NCI-H526 treated with DMSO at 0.1 percent for 48 hours (cell line): Measurements from ENCODE around the gene RSAD2.
"Not testable (repeated sequence)": the region's sequence is repeated elsewhere in the genome, so short reads cannot be mapped to it uniquely, and the experiment has no call there.

ENCODE experiments used
- DNase-seq: peaks from one replicate; lab custom pipeline; 2025; lab: John Stamatoyannopoulos, UW

The RSAD2 gene

GRCh38 chr2:6864923-6865345 lies 12.6 kb upstream of the RSAD2 start:
- no peak for DNase-seq

GRCh38 chr2:6865346-6866274 lies 12.0 kb upstream of the RSAD2 start, which contains the start of gene CMPK2:
CMPK2 (minus strand) TSS chr2:6865907; CDS start chr2:6865696, 211 bp downstream.
- DNase-seq = no peak

- DNase-seq = peak; percentile 24
Observed at GRCh38 chr2:6866275-6866671, 11.3 kb upstream of the RSAD2 start.

GRCh38 chr2:6866982-6867381 lies 10.6 kb upstream of the RSAD2 start:
- no peak for DNase-seq

GRCh38 chr2:6872394-6872793 lies 5.2 kb upstream of the RSAD2 start:
- no peak for DNase-seq

- no peak for DNase-seq
Observed at GRCh38 chr2:6874032-6874431, 3.5 kb upstream of the RSAD2 start.

GRCh38 chr2:6876309-6876708 lies 1.3 kb upstream of the RSAD2 start:
- DNase-seq = no peak

DNA sequence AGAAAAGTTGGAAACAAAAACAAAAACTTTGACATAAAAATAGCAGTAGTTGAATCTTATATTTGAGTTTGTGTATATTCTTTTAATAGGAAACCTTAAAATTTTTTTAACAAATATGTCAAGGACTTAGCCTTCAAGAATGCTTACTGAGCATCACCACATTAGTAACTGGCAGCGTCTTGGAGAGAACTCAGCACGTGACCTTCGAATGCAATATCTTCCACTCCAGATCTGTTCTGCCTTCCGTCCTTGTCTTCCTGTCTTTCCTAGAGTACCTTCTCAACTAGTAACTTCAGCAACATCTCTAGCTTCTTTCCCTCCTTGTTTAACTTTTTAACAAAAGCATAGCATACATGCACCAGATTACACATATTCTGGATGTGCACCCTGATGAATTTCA lies 972 bp downstream of the RSAD2 start:
- DNase-seq = no peak

DNA sequence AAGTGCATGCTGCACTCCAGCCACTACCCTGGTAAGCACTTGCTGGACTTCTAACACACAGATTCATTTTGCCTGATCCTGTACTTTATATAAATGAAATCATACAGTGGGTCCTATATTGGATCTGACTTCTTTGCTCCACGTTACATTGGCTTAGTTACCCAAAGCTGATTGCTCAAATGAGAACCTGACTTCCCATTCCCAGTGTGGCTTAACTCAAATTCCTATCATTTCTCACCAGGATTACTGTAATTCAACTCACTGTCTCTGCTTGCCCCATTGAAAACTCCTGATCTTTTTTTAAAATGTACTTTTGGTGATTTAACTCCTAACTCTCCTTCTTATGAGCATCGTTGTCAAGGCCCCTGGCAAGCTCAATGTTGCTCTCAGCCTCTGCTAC lies 1.4 kb downstream of the RSAD2 start:
- DNase-seq = no peak

GRCh38 chr2:6880200-6880733 lies 2.7 kb downstream of the RSAD2 start:
- no peak for DNase-seq

- DNase-seq = no peak
Observed at GRCh38 chr2:6881046-6881445, 3.5 kb downstream of the RSAD2 start.

DNA sequence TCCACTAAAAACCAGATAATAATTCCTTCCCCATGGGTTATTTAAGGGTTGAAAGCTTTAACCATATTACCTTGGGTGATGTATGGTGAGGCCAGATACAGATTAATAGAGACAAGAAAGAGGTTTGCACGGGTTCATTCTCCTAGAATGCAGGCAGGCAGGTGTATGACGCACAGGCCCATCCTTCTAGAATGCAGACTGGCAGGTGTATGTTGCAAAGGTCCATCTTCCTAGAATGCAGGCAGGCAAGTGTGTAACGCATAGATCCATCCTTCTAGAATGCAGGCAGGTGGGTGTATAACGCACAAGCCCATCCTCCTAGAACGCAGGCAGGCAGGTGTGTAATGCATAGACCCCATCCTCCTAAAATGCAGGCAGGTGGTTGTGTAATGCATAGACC lies 3.9 kb downstream of the RSAD2 start:
- DNase-seq = no peak

DNA sequence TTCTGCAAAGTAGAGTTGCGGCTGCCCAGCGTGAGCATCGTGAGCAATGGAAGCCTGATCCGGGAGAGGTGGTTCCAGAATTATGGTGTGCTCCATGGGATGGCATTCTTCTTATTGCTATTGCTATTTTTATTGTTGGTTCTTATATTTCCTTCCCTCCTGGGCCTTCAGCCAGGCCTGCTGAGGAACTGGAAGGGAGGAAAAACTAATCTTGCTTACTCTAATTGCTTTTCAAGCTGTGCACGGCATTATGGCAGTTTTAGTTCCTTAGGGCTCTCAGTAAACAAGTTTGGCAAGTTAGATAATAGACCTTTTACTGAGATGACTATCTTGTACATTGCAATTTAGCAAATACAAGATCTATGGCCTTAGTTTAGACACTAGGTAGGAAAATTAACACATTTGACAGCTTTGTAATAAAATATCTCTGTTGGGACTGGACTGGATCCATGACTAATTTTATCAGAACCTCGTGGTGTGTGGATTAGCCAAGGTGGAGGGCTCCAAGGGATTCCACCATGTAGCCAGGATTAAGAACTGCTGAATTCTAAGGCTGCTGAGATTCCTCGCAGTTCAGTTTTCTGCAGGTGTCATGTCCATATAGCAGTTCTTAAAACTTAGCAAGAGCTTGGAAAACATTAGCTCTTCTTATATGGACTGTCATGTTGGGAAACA lies 6.0 kb downstream of the RSAD2 start:
- no peak for DNase-seq

- DNase-seq = no peak
Observed at GRCh38 chr2:6885551-6885950, 8.0 kb downstream of the RSAD2 start.

GRCh38 chr2:6885968-6886367 lies 8.4 kb downstream of the RSAD2 start:
- no peak for DNase-seq

GRCh38 chr2:6887751-6888192 lies 10.2 kb downstream of the RSAD2 start:
- no peak for DNase-seq

DNA sequence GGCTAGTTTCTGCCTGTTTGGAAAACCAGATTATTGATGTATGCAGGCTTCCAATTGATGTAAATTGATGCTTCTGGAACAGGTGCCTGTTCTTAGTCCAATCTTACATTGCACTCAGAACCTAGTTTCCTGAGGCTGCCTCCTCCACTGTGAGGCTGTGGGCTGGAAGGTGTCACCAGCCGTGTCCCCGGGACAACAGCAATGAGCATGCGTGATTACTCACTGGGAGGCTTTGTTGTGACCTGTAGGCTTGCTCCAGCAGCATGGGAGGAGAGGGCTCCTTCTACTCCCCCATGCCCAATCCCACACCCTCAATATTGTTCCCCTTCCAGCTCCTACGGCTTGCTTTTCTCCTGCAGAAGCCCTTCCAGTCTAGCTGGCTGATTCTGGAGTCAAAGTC lies 11.1 kb downstream of the RSAD2 start:
- no peak for DNase-seq

- no peak for DNase-seq
Observed at GRCh38 chr2:6893876-6894482, 16.4 kb downstream of the RSAD2 start.

DNA sequence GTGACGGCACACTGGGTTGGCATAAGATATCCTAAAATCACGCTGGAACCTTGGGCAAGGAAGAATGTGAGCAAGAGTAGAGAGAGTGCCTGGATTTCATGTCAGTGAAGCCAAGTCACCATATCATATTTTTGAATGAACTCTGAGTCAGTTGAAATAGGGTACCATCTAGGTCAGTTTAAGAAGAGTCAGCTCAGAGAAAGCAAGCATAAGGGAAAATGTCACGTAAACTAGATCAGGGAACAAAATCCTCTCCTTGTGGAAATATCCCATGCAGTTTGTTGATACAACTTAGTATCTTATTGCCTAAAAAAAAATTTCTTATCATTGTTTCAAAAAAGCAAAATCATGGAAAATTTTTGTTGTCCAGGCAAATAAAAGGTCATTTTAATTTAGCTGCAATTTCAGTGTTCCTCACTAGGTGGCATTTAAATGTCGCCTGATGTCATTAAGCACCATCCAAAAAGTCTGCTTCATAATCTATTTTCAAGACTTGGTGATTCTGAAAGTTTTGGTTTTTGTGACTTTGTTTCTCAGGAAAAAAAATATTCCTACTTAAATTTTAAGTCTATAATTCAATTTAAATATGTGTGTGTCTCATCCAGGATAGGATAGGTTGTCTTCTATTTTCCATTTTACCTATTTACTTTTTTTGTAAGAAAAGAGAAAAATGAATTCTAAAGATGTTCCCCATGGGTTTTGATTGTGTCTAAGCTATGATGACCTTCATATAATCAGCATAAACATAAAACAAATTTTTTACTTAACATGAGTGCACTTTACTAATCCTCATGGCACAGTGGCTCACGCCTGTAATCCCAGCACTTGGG lies 19.6 kb downstream of the RSAD2 start:
- no peak for DNase-seq

DNA sequence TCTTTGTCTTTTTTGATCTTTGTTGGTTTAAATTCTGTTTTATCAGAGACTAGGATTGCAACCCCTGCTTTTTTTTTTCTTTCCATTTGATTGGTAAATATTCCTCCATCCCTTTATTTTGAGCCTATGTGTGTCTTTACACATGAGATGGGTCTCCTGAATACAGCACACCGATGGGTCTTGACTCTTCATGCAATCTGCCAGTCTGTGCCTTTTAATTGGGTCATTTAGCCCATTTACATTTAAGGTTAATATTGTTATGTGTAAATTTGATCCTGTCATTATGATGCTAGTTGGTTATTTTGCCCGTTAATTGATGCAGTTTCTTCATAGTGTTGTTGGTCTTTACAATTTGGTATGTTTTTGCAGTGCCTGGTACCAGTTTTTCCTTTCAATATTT lies 25.0 kb downstream of the RSAD2 start:
- not testable (repeated sequence) for DNase-seq

DNA sequence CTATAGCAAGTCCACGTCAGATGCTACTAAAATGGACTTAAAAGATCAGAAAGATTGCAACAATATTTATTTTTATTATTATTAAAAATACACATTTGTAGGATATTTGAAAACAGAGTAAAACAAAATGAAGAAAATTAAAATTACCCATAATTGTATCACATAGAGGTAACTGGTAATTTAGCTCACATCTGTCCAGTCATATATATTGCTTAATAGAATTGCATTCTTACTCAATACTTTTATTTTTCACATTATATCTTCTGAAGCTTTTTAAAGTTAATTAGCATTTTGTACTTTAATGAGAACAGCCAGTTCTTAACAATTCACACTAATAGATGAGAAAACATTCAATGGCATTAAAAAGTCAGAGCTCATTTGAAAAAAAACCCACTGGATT lies 28.1 kb downstream of the RSAD2 start:
- no peak for DNase-seq
